DND-41 (cell line): Measurements from ENCODE around the gene SPART.

Experiments used
- EZH2 ChIP-seq: IDR thresholded peaks from 3 replicates; pipeline ENCODE4 v1.6.1; 2012; ENCODE audit warnings: borderline replicate concordance, low read depth, mild to moderate bottlenecking, moderate library complexity, low read length, inconsistent platforms; ENCODE audit not compliant: severe bottlenecking
- TF ChIP-seq, protein P1 (sequence below): IDR thresholded peaks from 2 replicates; pipeline ENCODE4 v1.5.1; 2012; ENCODE audit warnings: borderline replicate concordance, low read length, moderate library complexity, mild to moderate bottlenecking; ENCODE audit not compliant: poor library complexity, severe bottlenecking; ENCODE audit errors: extremely low read depth

GRCh38 chr13:36355632-36356031 is 9.4 kb upstream of the SPART start:
- TF ChIP-seq, protein P1, sequence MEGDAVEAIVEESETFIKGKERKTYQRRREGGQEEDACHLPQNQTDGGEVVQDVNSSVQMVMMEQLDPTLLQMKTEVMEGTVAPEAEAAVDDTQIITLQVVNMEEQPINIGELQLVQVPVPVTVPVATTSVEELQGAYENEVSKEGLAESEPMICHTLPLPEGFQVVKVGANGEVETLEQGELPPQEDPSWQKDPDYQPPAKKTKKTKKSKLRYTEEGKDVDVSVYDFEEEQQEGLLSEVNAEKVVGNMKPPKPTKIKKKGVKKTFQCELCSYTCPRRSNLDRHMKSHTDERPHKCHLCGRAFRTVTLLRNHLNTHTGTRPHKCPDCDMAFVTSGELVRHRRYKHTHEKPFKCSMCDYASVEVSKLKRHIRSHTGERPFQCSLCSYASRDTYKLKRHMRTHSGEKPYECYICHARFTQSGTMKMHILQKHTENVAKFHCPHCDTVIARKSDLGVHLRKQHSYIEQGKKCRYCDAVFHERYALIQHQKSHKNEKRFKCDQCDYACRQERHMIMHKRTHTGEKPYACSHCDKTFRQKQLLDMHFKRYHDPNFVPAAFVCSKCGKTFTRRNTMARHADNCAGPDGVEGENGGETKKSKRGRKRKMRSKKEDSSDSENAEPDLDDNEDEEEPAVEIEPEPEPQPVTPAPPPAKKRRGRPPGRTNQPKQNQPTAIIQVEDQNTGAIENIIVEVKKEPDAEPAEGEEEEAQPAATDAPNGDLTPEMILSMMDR = no peak
- TF ChIP-seq EZH2 = no peak
